Spleen (tissue), 7 donors: ENCODE measurements around the gene PLCH2.

Source experiments
- POLR2A ChIP-seq, 3 donors: fragments of 450-650 bp; IDR thresholded peaks; one replicate each; pipeline ENCODE4 v1.5.1; 2017; ENCODE audit warnings: antibody characterized with exemption in 3 of 3, mild to moderate bottlenecking in 1 of 3
- TF ChIP-seq, protein P1 (sequence below), 11 experiments: fragments of 200-600 bp in 7 of 11; fragments of 450-650 bp in 4 of 11; sonication (generic) in 4 of 11; IDR thresholded peaks in 8 of 11; conservative IDR thresholded peaks in 3 of 11; 1 replicate in 7 of 11; 2 replicates in 4 of 11; pipeline versions ENCODE4 v1.4.0 to v1.8.0; 2016 to 2021; ENCODE audit warnings: antibody characterized with exemption in 11 of 11, inconsistent platforms in 4 of 11, mild to moderate bottlenecking in 1 of 11
- donor health status: DM: no; HTN: no; CAD: no; lungs with moderate emphysema.
- donor health status: DM: no; HTN: no; CAD: no.
- donor health status: DM: no; HTN: no; CAD: no.

- TF ChIP-seq, protein P1, sequence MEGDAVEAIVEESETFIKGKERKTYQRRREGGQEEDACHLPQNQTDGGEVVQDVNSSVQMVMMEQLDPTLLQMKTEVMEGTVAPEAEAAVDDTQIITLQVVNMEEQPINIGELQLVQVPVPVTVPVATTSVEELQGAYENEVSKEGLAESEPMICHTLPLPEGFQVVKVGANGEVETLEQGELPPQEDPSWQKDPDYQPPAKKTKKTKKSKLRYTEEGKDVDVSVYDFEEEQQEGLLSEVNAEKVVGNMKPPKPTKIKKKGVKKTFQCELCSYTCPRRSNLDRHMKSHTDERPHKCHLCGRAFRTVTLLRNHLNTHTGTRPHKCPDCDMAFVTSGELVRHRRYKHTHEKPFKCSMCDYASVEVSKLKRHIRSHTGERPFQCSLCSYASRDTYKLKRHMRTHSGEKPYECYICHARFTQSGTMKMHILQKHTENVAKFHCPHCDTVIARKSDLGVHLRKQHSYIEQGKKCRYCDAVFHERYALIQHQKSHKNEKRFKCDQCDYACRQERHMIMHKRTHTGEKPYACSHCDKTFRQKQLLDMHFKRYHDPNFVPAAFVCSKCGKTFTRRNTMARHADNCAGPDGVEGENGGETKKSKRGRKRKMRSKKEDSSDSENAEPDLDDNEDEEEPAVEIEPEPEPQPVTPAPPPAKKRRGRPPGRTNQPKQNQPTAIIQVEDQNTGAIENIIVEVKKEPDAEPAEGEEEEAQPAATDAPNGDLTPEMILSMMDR (IDR thresholded peaks at IDR 0.05 in 8 of 11, conservative IDR thresholded peaks at IDR 0.05 in 3 of 11), result no peak
- no peak for TF ChIP-seq POLR2A (IDR thresholded peaks at IDR 0.05)
These were observed 38.0 kb downstream of the PLCH2 start for GRCh38 chr1:2513939-2514652.
